SK-N-SH treated with all-trans-retinoic acid at 6 μM for 48 hours (cell line): ENCODE measurements around the gene PPM1H.

Source experiments
- ATAC-seq: fragments of 200-7000 bp; cut with Tn5 transposase; 3 replicates; pipeline ENCODE4 v1.9.1; 2020; ENCODE audit warnings: mild to moderate bottlenecking, moderate library complexity
- ARNTL ChIP-seq: fragments of 450-650 bp; formaldehyde crosslinking; IDR thresholded peaks from 2 replicates; pipeline ENCODE4 v1.5.0; 2020; ENCODE audit warnings: low read depth, mild to moderate bottlenecking, moderate library complexity, borderline replicate concordance
- BACH2 ChIP-seq: fragments of 250-450 bp; sonication (Bioruptor Pico); IDR thresholded peaks from 2 replicates; pipeline ENCODE4 v1.9.0; 2021; ENCODE audit warnings: mild to moderate bottlenecking, borderline replicate concordance
- CSDC2 ChIP-seq: fragments of 250-450 bp; sonication (Bioruptor Pico); IDR thresholded peaks from 2 replicates; pipeline ENCODE4 v1.5.0; 2020; ENCODE audit warnings: mild to moderate bottlenecking, moderate library complexity
- ESRRG ChIP-seq: fragments of 250-450 bp; sonication (Bioruptor Pico); IDR thresholded peaks from 2 replicates; pipeline ENCODE4 v1.6.1; 2021; ENCODE audit warnings: mild to moderate bottlenecking
- GLIS3 ChIP-seq: fragments of 250-450 bp; sonication (Bioruptor Pico); IDR thresholded peaks from 2 replicates; pipeline ENCODE4 v1.5.0; 2020; ENCODE audit warnings: mild to moderate bottlenecking, moderate library complexity
- ISL1 ChIP-seq: fragments of 250-450 bp; sonication (Bioruptor Pico); IDR thresholded peaks from 2 replicates; pipeline ENCODE4 v2.1.2; 2022; ENCODE audit warnings: mild to moderate bottlenecking, moderate library complexity
- OSR1 ChIP-seq: fragments of 250-450 bp; sonication (Bioruptor Pico); IDR thresholded peaks from 2 replicates; pipeline ENCODE4 v1.8.0; 2022; ENCODE audit warnings: moderate library complexity, mild to moderate bottlenecking, inconsistent platforms
- PATZ1 ChIP-seq: fragments of 250-450 bp; sonication (Bioruptor Pico); IDR thresholded peaks from 2 replicates; pipeline ENCODE4 v1.8.0; 2020; ENCODE audit warnings: mild to moderate bottlenecking, moderate library complexity, borderline replicate concordance
- PPARA ChIP-seq: fragments of 250-450 bp; sonication (Bioruptor Pico); IDR thresholded peaks from 2 replicates; pipeline ENCODE4 v1.5.0; 2020; ENCODE audit warnings: mild to moderate bottlenecking, borderline replicate concordance
- SNAI2 ChIP-seq: fragments of 250-450 bp; sonication (Bioruptor Pico); IDR thresholded peaks from 2 replicates; pipeline ENCODE4 v1.5.0; 2020; ENCODE audit warnings: mild to moderate bottlenecking, moderate library complexity
- TCF4 ChIP-seq: fragments of 250-450 bp; sonication (Bioruptor Pico); IDR thresholded peaks from 2 replicates; pipeline ENCODE4 v1.8.0; 2021; ENCODE audit warnings: mild to moderate bottlenecking, moderate library complexity, borderline replicate concordance
- TOX ChIP-seq: fragments of 250-450 bp; sonication (Bioruptor Pico); IDR thresholded peaks from 2 replicates; pipeline ENCODE4 v1.8.0; 2021; ENCODE audit warnings: mild to moderate bottlenecking, moderate library complexity, borderline replicate concordance
- TSHZ2 ChIP-seq: fragments of 250-450 bp; sonication (Bioruptor Pico); IDR thresholded peaks from 2 replicates; pipeline ENCODE4 v1.5.0; 2020; ENCODE audit warnings: mild to moderate bottlenecking, moderate library complexity
- ZC3H10 ChIP-seq: fragments of 250-450 bp; sonication (Bioruptor Pico); IDR thresholded peaks from 2 replicates; pipeline ENCODE4 v1.5.1; 2021; ENCODE audit warnings: mild to moderate bottlenecking, moderate library complexity
- ZFP3 ChIP-seq: fragments of 250-450 bp; sonication (Bioruptor Pico); IDR thresholded peaks from 2 replicates; pipeline ENCODE4 v1.5.0; 2020; ENCODE audit warnings: mild to moderate bottlenecking, moderate library complexity
- ZFP30 ChIP-seq: fragments of 450-650 bp; formaldehyde crosslinking; IDR thresholded peaks from 2 replicates; pipeline ENCODE4 v1.5.0; 2022; ENCODE audit warnings: mild to moderate bottlenecking, moderate library complexity
- ZNF565 ChIP-seq: fragments of 450-650 bp; formaldehyde crosslinking; conservative IDR thresholded peaks from 2 replicates; pipeline ENCODE4 v1.5.0; 2020; ENCODE audit warnings: low read depth, mild to moderate bottlenecking, moderate library complexity
- ZNF70 ChIP-seq: fragments of 450-650 bp; formaldehyde crosslinking; IDR thresholded peaks from 2 replicates; pipeline ENCODE4 v1.5.0; 2020; ENCODE audit warnings: mild to moderate bottlenecking, moderate library complexity
- ZNF8 ChIP-seq: fragments of 450-650 bp; formaldehyde crosslinking; IDR thresholded peaks from 2 replicates; pipeline ENCODE4 v1.5.0; 2020; ENCODE audit warnings: mild to moderate bottlenecking, moderate library complexity
- TF ChIP-seq, protein P1 (sequence below): fragments of 250-450 bp; sonication (Bioruptor Pico); IDR thresholded peaks from 2 replicates; pipeline ENCODE4 v1.8.0; 2021; ENCODE audit warnings: low read depth, mild to moderate bottlenecking, moderate library complexity, borderline replicate concordance
- TF ChIP-seq, protein P2 (sequence below): fragments of 250-450 bp; sonication (Bioruptor Pico); IDR thresholded peaks from 2 replicates; pipeline ENCODE4 v1.5.1; 2020; ENCODE audit warnings: low read depth, mild to moderate bottlenecking, moderate library complexity
- TF ChIP-seq, protein P3 (sequence below): fragments of 250-450 bp; sonication (Bioruptor Pico); IDR thresholded peaks from 2 replicates; pipeline ENCODE4 v1.5.1; 2021; ENCODE audit warnings: mild to moderate bottlenecking, moderate library complexity

The PPM1H gene

DNA sequence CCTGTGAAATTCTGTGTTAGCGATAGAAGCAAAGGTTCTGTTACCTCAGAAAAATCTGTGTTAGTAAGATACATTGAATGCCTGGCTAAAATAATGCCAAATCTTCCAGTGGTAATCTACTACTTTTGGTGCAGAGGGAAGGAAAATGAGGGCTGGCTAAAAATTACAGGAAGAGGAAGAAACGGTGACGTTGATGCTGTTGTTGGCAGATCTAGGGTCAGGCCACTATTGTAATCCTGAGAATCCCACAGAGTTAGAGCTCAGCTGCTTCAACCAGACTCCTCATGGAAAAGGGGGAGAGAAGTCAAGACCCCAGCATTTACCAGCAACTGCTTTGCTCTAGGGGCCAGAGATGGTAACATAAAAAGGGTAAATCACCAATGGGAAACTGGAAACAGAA is 145.1 kb downstream of the PPM1H start:
- TF ChIP-seq OSR1 (CRISPR knock-in tag) (no peak), ZNF8 (CRISPR knock-in tag) (no peak), ZC3H10 (CRISPR knock-in tag) (no peak), TOX (CRISPR knock-in tag) (no peak), SNAI2 (CRISPR knock-in tag) (no peak), ZNF565 (CRISPR knock-in tag) (no peak), ZFP3 (CRISPR knock-in tag) (no peak), PPARA (CRISPR knock-in tag) (no peak)
- TF ChIP-seq, protein P1, sequence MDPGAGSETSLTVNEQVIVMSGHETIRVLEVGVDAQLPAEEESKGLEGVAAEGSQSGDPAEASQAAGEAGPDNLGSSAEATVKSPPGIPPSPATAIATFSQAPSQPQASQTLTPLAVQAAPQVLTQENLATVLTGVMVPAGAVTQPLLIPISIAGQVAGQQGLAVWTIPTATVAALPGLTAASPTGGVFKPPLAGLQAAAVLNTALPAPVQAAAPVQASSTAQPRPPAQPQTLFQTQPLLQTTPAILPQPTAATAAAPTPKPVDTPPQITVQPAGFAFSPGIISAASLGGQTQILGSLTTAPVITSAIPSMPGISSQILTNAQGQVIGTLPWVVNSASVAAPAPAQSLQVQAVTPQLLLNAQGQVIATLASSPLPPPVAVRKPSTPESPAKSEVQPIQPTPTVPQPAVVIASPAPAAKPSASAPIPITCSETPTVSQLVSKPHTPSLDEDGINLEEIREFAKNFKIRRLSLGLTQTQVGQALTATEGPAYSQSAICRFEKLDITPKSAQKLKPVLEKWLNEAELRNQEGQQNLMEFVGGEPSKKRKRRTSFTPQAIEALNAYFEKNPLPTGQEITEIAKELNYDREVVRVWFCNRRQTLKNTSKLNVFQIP (CRISPR knock-in tag), result no peak
- ATAC-seq, result no peak

DNA sequence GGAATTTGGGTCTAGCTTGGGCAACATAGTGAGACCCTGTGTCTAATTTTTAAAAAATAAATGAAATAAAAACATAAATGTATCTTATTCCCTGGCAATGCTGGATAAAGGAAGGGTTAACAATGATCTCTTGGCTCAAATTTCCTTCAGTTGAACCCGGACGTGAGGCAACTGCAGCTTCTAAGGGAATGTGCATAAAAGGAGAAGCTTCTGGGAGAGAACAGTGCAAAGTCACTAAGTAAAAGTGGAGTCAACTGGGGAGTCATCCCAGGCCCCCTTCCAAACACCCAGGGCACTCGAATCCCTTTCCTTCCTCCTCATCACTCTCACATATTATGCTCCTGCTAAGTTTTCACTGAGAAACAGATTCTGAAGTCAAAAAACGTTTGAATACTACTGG is 147.3 kb downstream of the PPM1H start:
- no peak for ATAC-seq
- TF ChIP-seq, protein P2, sequence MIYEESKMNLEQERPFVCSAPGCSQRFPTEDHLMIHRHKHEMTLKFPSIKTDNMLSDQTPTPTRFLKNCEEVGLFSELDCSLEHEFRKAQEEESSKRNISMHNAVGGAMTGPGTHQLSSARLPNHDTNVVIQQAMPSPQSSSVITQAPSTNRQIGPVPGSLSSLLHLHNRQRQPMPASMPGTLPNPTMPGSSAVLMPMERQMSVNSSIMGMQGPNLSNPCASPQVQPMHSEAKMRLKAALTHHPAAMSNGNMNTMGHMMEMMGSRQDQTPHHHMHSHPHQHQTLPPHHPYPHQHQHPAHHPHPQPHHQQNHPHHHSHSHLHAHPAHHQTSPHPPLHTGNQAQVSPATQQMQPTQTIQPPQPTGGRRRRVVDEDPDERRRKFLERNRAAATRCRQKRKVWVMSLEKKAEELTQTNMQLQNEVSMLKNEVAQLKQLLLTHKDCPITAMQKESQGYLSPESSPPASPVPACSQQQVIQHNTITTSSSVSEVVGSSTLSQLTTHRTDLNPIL (CRISPR knock-in tag), result no peak
- TF ChIP-seq GLIS3 (CRISPR knock-in tag) (no peak), BACH2 (CRISPR knock-in tag) (no peak), TSHZ2 (no peak), ISL1 (CRISPR knock-in tag) (no peak), ARNTL (CRISPR knock-in tag) (no peak), TCF4 (CRISPR knock-in tag) (no peak), ESRRG (no peak), SNAI2 (CRISPR knock-in tag) (no peak), CSDC2 (no peak), TOX (CRISPR knock-in tag) (no peak), ZFP30 (CRISPR knock-in tag) (no peak), PATZ1 (CRISPR knock-in tag) (no peak), PPARA (CRISPR knock-in tag) (no peak), ZC3H10 (CRISPR knock-in tag) (no peak), ZFP3 (CRISPR knock-in tag) (no peak), ZNF70 (CRISPR knock-in tag) (no peak), ZNF8 (CRISPR knock-in tag) (no peak)
- TF ChIP-seq, protein P1 (CRISPR knock-in tag), result no peak
- TF ChIP-seq, protein P3, sequence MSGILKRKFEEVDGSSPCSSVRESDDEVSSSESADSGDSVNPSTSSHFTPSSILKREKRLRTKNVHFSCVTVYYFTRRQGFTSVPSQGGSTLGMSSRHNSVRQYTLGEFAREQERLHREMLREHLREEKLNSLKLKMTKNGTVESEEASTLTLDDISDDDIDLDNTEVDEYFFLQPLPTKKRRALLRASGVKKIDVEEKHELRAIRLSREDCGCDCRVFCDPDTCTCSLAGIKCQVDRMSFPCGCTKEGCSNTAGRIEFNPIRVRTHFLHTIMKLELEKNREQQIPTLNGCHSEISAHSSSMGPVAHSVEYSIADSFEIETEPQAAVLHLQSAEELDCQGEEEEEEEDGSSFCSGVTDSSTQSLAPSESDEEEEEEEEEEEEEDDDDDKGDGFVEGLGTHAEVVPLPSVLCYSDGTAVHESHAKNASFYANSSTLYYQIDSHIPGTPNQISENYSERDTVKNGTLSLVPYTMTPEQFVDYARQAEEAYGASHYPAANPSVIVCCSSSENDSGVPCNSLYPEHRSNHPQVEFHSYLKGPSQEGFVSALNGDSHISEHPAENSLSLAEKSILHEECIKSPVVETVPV, result no peak
